Lung (tissue), 12 donors: ENCODE data around the gene HDDC3. TPM values are rescaled to one million over a fixed set of nuclear protein-coding genes. Genes with fewer than 3 reads are reported as not detected.

Experiments
- ATAC-seq: fragments of 200-7000 bp; cut with Tn5 transposase; one replicate; pipeline ENCODE4 v1.9.1; 2020; ENCODE audit warnings: moderate number of reproducible peaks; ENCODE audit not compliant: insufficient read depth, low FRiP score
- DNase-seq, 3 donors: peaks; one replicate each; pipeline ENCODE4 v3.0.0-alpha.2; 2013 to 2017
- H3K27ac ChIP-seq, 2 donors: one replicate each; pipeline ENCODE4 v1.5.1; 2013; ENCODE audit warnings: mild to moderate bottlenecking in 2 of 2, moderate library complexity in 2 of 2, control low read depth in 1 of 2, inconsistent platforms in 1 of 2, low read depth in 1 of 2, low read length in 1 of 2
- H3K27me3 ChIP-seq, 3 donors: one replicate each; pipeline ENCODE4 v1.5.1; 2013; ENCODE audit warnings: low read length in 2 of 3; ENCODE audit not compliant: control insufficient read depth in 3 of 3, insufficient read depth in 3 of 3
- H3K36me3 ChIP-seq, 4 donors: one replicate each; pipeline ENCODE4 v1.5.1; 2013; ENCODE audit warnings: low read length in 4 of 4, mild to moderate bottlenecking in 1 of 4, moderate library complexity in 1 of 4; ENCODE audit not compliant: control insufficient read depth in 4 of 4, insufficient read depth in 4 of 4
- H3K4me1 ChIP-seq, 5 donors: one replicate each; pipeline ENCODE4 v1.5.1; 2013; ENCODE audit warnings: low read length in 5 of 5, mild to moderate bottlenecking in 2 of 5, moderate library complexity in 1 of 5; ENCODE audit not compliant: control insufficient read depth in 5 of 5, insufficient read depth in 5 of 5
- H3K4me3 ChIP-seq: one replicate; pipeline ENCODE4 v1.5.1; 2013; ENCODE audit warnings: mild to moderate bottlenecking, control low read depth, moderate library complexity
- H3K9ac ChIP-seq, 2 donors: one replicate each; pipeline ENCODE4 v1.5.1; 2013; ENCODE audit warnings: low read length in 2 of 2, control low read depth in 1 of 2; ENCODE audit not compliant: insufficient read depth in 1 of 2
- H3K9me3 ChIP-seq, 4 donors: one replicate each; pipeline ENCODE4 v1.5.1; 2013; ENCODE audit warnings: low read length in 3 of 4, mild to moderate bottlenecking in 1 of 4, moderate library complexity in 1 of 4; ENCODE audit not compliant: control insufficient read depth in 4 of 4, insufficient read depth in 3 of 4
- whole genome bisulfite sequencing, 2 donors: extraction: QIAGEN DNeasy Blood & Tissue Kit; methylation state at CpG; one replicate each; pipeline ENCODE4 v1.1.7; 2013; 5-methylcytosine and 5-hydroxymethylcytosine counted together
- polyA plus RNA-seq, 2 donors: library from polyadenylated mRNA; stranded (reverse); fragments of 200-250 nt; gene quantifications; one replicate each; pipeline ENCODE4 v1.2.1, GENCODE V29; 2013
- total RNA-seq, 2 donors: library from RNA; depleted of rRNA in 1 of 2; stranded (reverse); fragments of >200 nt in 1 of 2; gene quantifications; one replicate each; pipeline ENCODE4 v1.2.1, GENCODE V29; 2014 to 2021
- TF ChIP-seq, protein P1 (sequence below): IDR thresholded peaks from 2 replicates; pipeline ENCODE4 v1.5.1; 2012; ENCODE audit warnings: mild to moderate bottlenecking; ENCODE audit errors: control extremely low read depth, extremely low read depth
- donor health status: control.
- donor health status: control.
- donor health status: Bipolar disorder and iron deficiency.
- donor health status: healthy.
- donor health status: DM: yes; HTN: yes; CAD: no.

HDDC3 gene
- total and polyA plus RNA-seq, 4 donors, result 12.7 to 19.6 (median 16.5) TPM

DNA sequence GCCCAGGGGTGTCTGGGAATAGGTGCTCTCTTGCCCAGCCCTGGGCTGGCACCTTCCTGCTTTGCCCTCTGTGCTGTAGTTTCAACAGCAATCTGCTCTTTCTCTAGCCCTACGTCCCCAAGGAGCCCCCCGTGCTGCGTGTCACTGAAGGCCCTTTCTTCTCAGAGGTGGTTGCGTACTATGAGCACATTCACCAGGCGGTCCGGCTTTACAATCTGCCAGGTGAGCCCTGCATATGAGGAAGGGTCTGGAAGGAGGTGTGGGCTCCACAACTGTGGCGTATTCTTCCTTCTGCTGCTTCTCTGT is 19.6 kb downstream of the HDDC3 start:
- Histone ChIP-seq H3K27me3 (no peaks in the 10 kb centered on the region), H3K36me3 (peaks cover 18 to 79% (median 38%) of the 10 kb centered on the region in 4 donors), H3K4me3 (no peak overlapping the region), H3K4me1 (no peaks in the 10 kb centered on the region), H3K27ac (no peak overlapping the region), H3K9ac (no peak overlapping the region), H3K9me3 (no peaks in the 10 kb centered on the region)
- ATAC-seq (no peak), DNase-seq (no peak)
- WGBS, 2 donors, result 95 to 97% methylated on average over 7 of the region's 7 CpGs
- TF ChIP-seq, protein P1, sequence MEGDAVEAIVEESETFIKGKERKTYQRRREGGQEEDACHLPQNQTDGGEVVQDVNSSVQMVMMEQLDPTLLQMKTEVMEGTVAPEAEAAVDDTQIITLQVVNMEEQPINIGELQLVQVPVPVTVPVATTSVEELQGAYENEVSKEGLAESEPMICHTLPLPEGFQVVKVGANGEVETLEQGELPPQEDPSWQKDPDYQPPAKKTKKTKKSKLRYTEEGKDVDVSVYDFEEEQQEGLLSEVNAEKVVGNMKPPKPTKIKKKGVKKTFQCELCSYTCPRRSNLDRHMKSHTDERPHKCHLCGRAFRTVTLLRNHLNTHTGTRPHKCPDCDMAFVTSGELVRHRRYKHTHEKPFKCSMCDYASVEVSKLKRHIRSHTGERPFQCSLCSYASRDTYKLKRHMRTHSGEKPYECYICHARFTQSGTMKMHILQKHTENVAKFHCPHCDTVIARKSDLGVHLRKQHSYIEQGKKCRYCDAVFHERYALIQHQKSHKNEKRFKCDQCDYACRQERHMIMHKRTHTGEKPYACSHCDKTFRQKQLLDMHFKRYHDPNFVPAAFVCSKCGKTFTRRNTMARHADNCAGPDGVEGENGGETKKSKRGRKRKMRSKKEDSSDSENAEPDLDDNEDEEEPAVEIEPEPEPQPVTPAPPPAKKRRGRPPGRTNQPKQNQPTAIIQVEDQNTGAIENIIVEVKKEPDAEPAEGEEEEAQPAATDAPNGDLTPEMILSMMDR, result no peak

DNA sequence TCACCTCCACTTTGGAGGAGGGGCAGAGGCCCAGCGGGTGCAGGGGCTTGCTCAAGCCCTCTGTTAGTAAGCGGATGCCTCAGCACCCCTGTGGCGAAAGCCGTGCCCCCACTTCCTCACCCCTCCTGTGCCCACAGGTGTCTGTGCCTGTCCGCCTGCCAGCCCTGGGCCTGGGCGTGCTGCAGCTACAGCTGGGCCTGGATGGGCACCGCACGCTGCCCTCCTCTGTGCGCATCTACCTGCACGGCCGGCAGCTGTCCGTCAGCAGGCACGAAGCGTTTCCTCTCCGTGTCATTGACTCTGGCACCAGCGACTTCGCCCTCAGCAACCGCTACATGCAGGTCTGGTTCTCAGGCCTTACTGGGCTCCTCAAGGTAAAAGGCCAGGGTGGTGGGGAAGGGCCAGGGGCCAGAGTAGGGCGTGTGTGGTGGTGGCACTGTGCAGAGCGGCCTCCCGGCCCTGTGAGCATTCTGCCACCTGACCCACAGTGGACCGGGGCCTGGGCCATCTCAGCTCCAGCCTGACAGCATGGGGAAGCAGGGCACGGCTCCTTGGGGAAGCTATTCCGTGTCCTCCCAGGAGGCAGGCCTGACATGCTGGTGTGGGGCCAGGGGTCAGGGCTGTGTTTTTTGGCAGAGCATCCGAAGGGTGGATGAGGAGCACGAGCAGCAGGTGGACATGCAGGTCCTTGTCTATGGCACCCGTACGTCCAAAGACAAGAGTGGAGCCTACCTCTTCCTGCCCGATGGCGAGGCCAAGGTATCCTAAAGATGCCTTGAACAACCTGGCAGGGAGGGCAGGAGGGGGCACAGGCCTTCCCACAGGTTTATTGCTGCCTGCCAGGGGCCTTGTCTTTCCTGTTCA is 20.2 kb downstream of the HDDC3 start:
- Histone ChIP-seq H3K27ac (no peak overlapping the region), H3K4me1 (no peaks in the 10 kb centered on the region), H3K4me3 (no peak overlapping the region), H3K9ac (no peak overlapping the region), H3K27me3 (no peaks in the 10 kb centered on the region), H3K9me3 (no peaks in the 10 kb centered on the region), H3K36me3 (peaks cover 19 to 78% (median 38%) of the 10 kb centered on the region in 4 donors)
- no peak for DNase-seq
- WGBS, 2 donors, result 89 to 94% methylated on average over 28 to 30 of the region's 30 CpGs
- TF ChIP-seq, protein P1, result no peak
- no peak for ATAC-seq

DNA sequence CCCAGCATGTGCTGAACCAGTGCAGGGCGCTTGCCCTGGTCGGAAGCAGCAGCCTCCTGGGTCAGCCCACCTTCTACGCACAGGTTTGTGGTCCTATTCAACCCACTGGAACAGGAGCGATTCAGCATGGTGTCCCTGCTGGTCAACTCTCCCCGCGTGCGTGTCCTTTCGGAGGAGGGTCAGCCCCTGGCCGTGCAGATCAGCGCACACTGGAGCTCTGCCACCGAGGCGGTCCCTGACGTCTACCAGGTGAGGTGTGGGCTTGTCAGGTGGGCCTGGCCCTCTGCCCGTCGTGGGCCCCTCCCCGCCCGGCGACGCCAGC is 21.1 kb downstream of the HDDC3 start:
- H3K27me3 ChIP-seq, result no peaks in the 10 kb centered on the region
- no peak for DNase-seq
- TF ChIP-seq, protein P1, result no peak
- H3K9ac ChIP-seq, result no peak overlapping the region
- H3K36me3 ChIP-seq, result peaks cover 19 to 80% (median 37%) of the 10 kb centered on the region in 4 donors
- ATAC-seq, result no peak
- H3K4me1 ChIP-seq, result no peaks in the 10 kb centered on the region
- 90 to 92% methylated on average over 19 of the region's 19 CpGs for WGBS, 2 donors
- no peak overlapping the region for H3K4me3 ChIP-seq
- no peak overlapping the region for H3K27ac ChIP-seq
- H3K9me3 ChIP-seq, result no peaks in the 10 kb centered on the region
